PFSK-1 (cell line): ENCODE data around the gene ARID4B.

Experiments used
- FOXP2 ChIP-seq: optimal IDR thresholded peaks from 2 replicates; pipeline ENCODE3; 2011; ENCODE audit warnings: borderline replicate concordance, control low read depth, inconsistent platforms; ENCODE audit not compliant: insufficient read depth; ENCODE audit errors: extremely low read length, extremely low read depth
- POLR2AphosphoS5 ChIP-seq: IDR thresholded peaks from 2 replicates; pipeline ENCODE4 v1.6.1; 2012; ENCODE audit warnings: low read depth, mild to moderate bottlenecking, control low read depth, low read length, moderate library complexity
- TAF1 ChIP-seq: IDR thresholded peaks from 2 replicates; pipeline ENCODE4 v1.6.1; 2012; ENCODE audit warnings: low read length, control low read depth, borderline replicate concordance; ENCODE audit not compliant: insufficient read depth

GRCh38 chr1:235319255-235319654, 8.7 kb downstream of the ARID4B start:
- TF ChIP-seq TAF1 (no peak), FOXP2 (no peak), POLR2AphosphoS5 (no peak)
